Measurements from ENCODE around the gene POLR3E. TPM values are rescaled to one million over a fixed set of nuclear protein-coding genes. Genes with fewer than 3 reads are reported as not detected.

Gene POLR3E
- total RNA-seq, 1 experiment from 2014 or later = 65.0 TPM

- Histone ChIP-seq H3K9me3 (ENCODE audit: control insufficient read depth in 1 of 2, insufficient read depth in 1 of 2, low read depth in 1 of 2, low read length in 2 of 2) (no peaks in the 10 kb centered on the region), H3K9ac (ENCODE audit: low read length) (no peak overlapping the region), H3K4me3 (replicated peaks in 1 of 2; ENCODE audit: low read depth in 1 of 2, low read length in 2 of 2) (no peak overlapping the region), H3K4me2 (ENCODE audit: low read length) (no peak overlapping the region), H3K27ac (ENCODE audit: low read depth, low read length) (no peak overlapping the region), H3K4me1 (ENCODE audit: control insufficient read depth in 1 of 2, insufficient read depth in 2 of 2, low read length in 2 of 2) (no peaks in the 10 kb centered on the region), H3K36me3 (ENCODE audit: control insufficient read depth in 1 of 2, insufficient read depth in 2 of 2, low read length in 2 of 2) (peaks cover 24 to 43% of the 10 kb centered on the region in 2 experiments), H3K79me2 (ENCODE audit: insufficient read depth, low read length) (peaks cover 35% of the 10 kb centered on the region), H4K20me1 (ENCODE audit: insufficient read depth) (no peaks in the 10 kb centered on the region), H3K9me2 (ENCODE audit: insufficient read depth) (no peaks in the 10 kb centered on the region), H2AFZ (ENCODE audit: low read depth, low read length, poor library complexity, severe bottlenecking) (no peak overlapping the region), H3K27me3 (ENCODE audit: insufficient read depth, low read length) (no peaks in the 10 kb centered on the region)
- DNase-seq (ENCODE audit: low read depth, low spot score) = no peak
- intact Hi-C loops (cut with micrococcal nuclease) = no loop called here
- POLR2A ChIA-PET = no interaction called here
- no peak for ATAC-seq
- RAD21 ChIA-PET (ENCODE audit: low non-redundant PET in 1 of 2, low total read pairs in 2 of 2, uncharacterized antibody in 2 of 2, unreplicated experiment in 2 of 2) = no interaction called here
- TF ChIP-seq POLR2A (IDR thresholded peaks at IDR 0.05; ENCODE audit: borderline replicate concordance, extremely low read depth, insufficient read depth, insufficient read length) = no peak
- no peak for TF ChIP-seq SP1 (IDR thresholded peaks at IDR 0.05; ENCODE audit: low read depth)
- no peak for TF ChIP-seq CEBPB (IDR thresholded peaks at IDR 0.05; ENCODE audit: low read depth)
- TF ChIP-seq EGR1 (IDR thresholded peaks at IDR 0.05; ENCODE audit: low read depth) = no peak
- CTCF ChIA-PET = interaction anchor here (0.7 kb wide), 1 partner anchor 12 kb away, joined by 3 read pairs; no protein-coding TSS in a partner anchor
- BruUV-seq (replicated peaks) = no TSS peak
These were observed 9.6 kb downstream of the POLR3E start for GRCh38 chr16:22306788-22307187.

GRCh38 chr16:22307838-22308237 lies 10.6 kb downstream of the POLR3E start:
- POLR2A ChIA-PET = no interaction called here
- no peaks in the 10 kb centered on the region for H4K20me1 ChIP-seq (ENCODE audit: insufficient read depth)
- peaks cover 24 to 45% of the 10 kb centered on the region in 2 experiments for H3K36me3 ChIP-seq (ENCODE audit: control insufficient read depth in 1 of 2, insufficient read depth in 2 of 2, low read length in 2 of 2)
- H2AFZ ChIP-seq (ENCODE audit: low read depth, low read length, poor library complexity, severe bottlenecking) = no peak overlapping the region
- no peaks in the 10 kb centered on the region for H3K4me1 ChIP-seq (ENCODE audit: control insufficient read depth in 1 of 2, insufficient read depth in 2 of 2, low read length in 2 of 2)
- no peak overlapping the region for H3K4me2 ChIP-seq (ENCODE audit: low read length)
- H3K27me3 ChIP-seq (ENCODE audit: insufficient read depth, low read length) = no peaks in the 10 kb centered on the region
- intact Hi-C loops (cut with micrococcal nuclease) = no loop called here
- CTCF ChIA-PET = no interaction called here
- DNase-seq (ENCODE audit: low read depth, low spot score) = no peak
- TF ChIP-seq ELF1 (IDR thresholded peaks at IDR 0.05; ENCODE audit: borderline replicate concordance, low read depth) (no peak), ZFX (IDR thresholded peaks at IDR 0.05) (no peak), ZBTB33 (IDR thresholded peaks at IDR 0.05; ENCODE audit: extremely low read depth, insufficient replicate concordance, low read length) (no peak)
- H3K79me2 ChIP-seq (ENCODE audit: insufficient read depth, low read length) = peaks cover 24% of the 10 kb centered on the region
- H3K9me3 ChIP-seq (ENCODE audit: control insufficient read depth in 1 of 2, insufficient read depth in 1 of 2, low read depth in 1 of 2, low read length in 2 of 2) = no peaks in the 10 kb centered on the region
- no peak overlapping the region for H3K27ac ChIP-seq (ENCODE audit: low read depth, low read length)
- no peak for ATAC-seq
- H3K9ac ChIP-seq (ENCODE audit: low read length) = no peak overlapping the region
- BruUV-seq (replicated peaks) = no TSS peak
- RAD21 ChIA-PET (ENCODE audit: low non-redundant PET in 1 of 2, low total read pairs in 2 of 2, uncharacterized antibody in 2 of 2, unreplicated experiment in 2 of 2) = no interaction called here
- no peak overlapping the region for H3K4me3 ChIP-seq (replicated peaks in 1 of 2; ENCODE audit: low read depth in 1 of 2, low read length in 2 of 2)
- H3K9me2 ChIP-seq (ENCODE audit: insufficient read depth) = no peaks in the 10 kb centered on the region
